ENCODE data around the gene PRSS22.

PRSS22 gene

GRCh38 chr16:2902337-2903130, 44.6 kb upstream of the PRSS22 start:
- no peak for DNase-seq (ENCODE audit: low read depth)
- no peak overlapping the region for H3K4me3 ChIP-seq (ENCODE audit: low read depth, low read length)
- no peak for TF ChIP-seq CTCF (IDR thresholded peaks at IDR 0.05; ENCODE audit: control insufficient read depth, extremely low read depth, insufficient read depth)

- TF ChIP-seq CTCF (IDR thresholded peaks at IDR 0.05; ENCODE audit: control insufficient read depth, extremely low read depth, insufficient read depth), result no peak
- DNase-seq (ENCODE audit: low read depth), result no peak
- no peak overlapping the region for H3K4me3 ChIP-seq (ENCODE audit: low read depth, low read length)
These were observed 42.6 kb upstream of the PRSS22 start for GRCh38 chr16:2900526-2901075.

GRCh38 chr16:2899564-2900072, 41.6 kb upstream of the PRSS22 start:
- no peak for TF ChIP-seq CTCF (IDR thresholded peaks at IDR 0.05; ENCODE audit: control insufficient read depth, extremely low read depth, insufficient read depth)
- H3K4me3 ChIP-seq (ENCODE audit: low read depth, low read length), result no peak overlapping the region
- DNase-seq (ENCODE audit: low read depth), result no peak

GRCh38 chr16:2898831-2899563, 41.0 kb upstream of the PRSS22 start:
- no peak for DNase-seq (ENCODE audit: low read depth)
- no peak for TF ChIP-seq CTCF (IDR thresholded peaks at IDR 0.05; ENCODE audit: control insufficient read depth, extremely low read depth, insufficient read depth)

GRCh38 chr16:2897110-2897509, 39.1 kb upstream of the PRSS22 start:
- TF ChIP-seq CTCF (IDR thresholded peaks at IDR 0.05; ENCODE audit: control insufficient read depth, extremely low read depth, insufficient read depth), result no peak
- no peak overlapping the region for H3K4me3 ChIP-seq (ENCODE audit: low read depth, low read length)
- no peak for DNase-seq (ENCODE audit: low read depth)

More at GRCh38 chr16:2898831-2899563, 41.0 kb upstream of the PRSS22 start:
- H3K4me3 ChIP-seq (ENCODE audit: low read depth, low read length), result no peak overlapping the region

GRCh38 chr16:2896480-2897010, 38.6 kb upstream of the PRSS22 start:
- no peak for DNase-seq (ENCODE audit: low read depth)
- H3K4me3 ChIP-seq (ENCODE audit: low read depth, low read length), result no peak overlapping the region
- no peak for TF ChIP-seq CTCF (IDR thresholded peaks at IDR 0.05; ENCODE audit: control insufficient read depth, extremely low read depth, insufficient read depth)
